ENCODE measurements around the gene STRA8. TPM values are rescaled to one million over a fixed set of nuclear protein-coding genes. Genes with fewer than 3 reads are reported as not detected.

STRA8 gene
- total RNA-seq, 1 donor from 2014 or later: not detected

DNA sequence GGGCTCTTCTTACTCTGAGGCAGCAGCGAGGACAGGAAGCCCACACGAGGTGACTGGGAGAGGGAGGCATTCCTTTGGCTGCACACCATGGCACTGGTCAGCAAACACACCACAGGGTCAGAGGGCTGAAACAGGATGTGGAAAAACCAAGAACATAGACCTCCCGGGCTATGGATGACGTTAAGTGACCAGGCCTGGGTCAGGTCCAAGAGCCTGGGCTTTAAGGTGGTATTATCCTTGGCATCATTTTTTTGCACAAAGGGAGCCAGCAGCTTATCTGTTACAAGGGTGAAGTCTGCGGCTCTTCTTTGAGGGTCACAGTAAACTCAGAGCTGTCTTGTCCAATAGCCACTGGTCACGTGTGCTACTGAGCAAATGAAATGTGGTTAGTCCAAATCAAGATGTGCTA lies 29.3 kb upstream of the STRA8 start:
- Histone ChIP-seq H3K36me3 (peaks cover 0 to 34% of the 10 kb centered on the region in 2 donors), H3K27ac (no peak overlapping the region), H3K9me3 (no peaks in the 10 kb centered on the region), H3K4me1 (peaks cover 32% of the 10 kb centered on the region), H3K4me3 (no peak overlapping the region), H3K27me3 (no peaks in the 10 kb centered on the region)
- no peak for TF ChIP-seq POLR2AphosphoS5 (IDR thresholded peaks at IDR 0.05; ENCODE audit: insufficient read depth in 1 of 2, low read depth in 1 of 2)
- TF ChIP-seq POLR2A (IDR thresholded peaks at IDR 0.05): no peak
- TF ChIP-seq, protein P1, sequence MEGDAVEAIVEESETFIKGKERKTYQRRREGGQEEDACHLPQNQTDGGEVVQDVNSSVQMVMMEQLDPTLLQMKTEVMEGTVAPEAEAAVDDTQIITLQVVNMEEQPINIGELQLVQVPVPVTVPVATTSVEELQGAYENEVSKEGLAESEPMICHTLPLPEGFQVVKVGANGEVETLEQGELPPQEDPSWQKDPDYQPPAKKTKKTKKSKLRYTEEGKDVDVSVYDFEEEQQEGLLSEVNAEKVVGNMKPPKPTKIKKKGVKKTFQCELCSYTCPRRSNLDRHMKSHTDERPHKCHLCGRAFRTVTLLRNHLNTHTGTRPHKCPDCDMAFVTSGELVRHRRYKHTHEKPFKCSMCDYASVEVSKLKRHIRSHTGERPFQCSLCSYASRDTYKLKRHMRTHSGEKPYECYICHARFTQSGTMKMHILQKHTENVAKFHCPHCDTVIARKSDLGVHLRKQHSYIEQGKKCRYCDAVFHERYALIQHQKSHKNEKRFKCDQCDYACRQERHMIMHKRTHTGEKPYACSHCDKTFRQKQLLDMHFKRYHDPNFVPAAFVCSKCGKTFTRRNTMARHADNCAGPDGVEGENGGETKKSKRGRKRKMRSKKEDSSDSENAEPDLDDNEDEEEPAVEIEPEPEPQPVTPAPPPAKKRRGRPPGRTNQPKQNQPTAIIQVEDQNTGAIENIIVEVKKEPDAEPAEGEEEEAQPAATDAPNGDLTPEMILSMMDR (IDR thresholded peaks at IDR 0.05): no peak
- peak in 1 of 2 donors; percentile 81 for DNase-seq (ENCODE audit: extremely low spot score in 2 of 2)
- intact Hi-C loops (cut with DNase I): no loop called here

DNA sequence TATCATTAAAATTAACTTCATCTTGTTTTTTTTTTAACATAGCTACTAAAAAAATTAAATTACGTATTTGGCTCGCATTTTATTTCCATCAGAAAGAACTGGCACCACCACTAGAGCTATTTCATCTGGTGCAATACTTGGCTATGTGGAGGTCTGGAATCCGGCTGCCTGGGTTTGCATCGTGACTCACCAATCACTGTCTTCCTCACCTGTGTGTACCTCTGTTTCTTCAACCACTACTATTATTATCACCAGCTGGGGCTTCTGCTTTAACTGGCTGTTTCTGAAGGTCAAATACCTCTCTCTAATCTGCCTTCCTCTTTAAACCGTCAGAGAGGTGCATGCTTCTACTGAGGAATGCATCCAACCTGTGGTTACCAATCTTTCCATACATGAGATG lies 28.8 kb upstream of the STRA8 start:
- intact Hi-C loops (cut with DNase I): no loop called here
- DNase-seq (ENCODE audit: extremely low spot score in 2 of 2): peak in 1 of 2 donors; percentile 42
- Histone ChIP-seq H3K9me3 (no peaks in the 10 kb centered on the region), H3K36me3 (peaks cover 0 to 29% of the 10 kb centered on the region in 2 donors), H3K27ac (no peak overlapping the region), H3K4me3 (no peak overlapping the region), H3K27me3 (no peaks in the 10 kb centered on the region), H3K4me1 (peaks cover 37% of the 10 kb centered on the region)
- TF ChIP-seq POLR2A (IDR thresholded peaks at IDR 0.05): no peak
- no peak for TF ChIP-seq POLR2AphosphoS5 (IDR thresholded peaks at IDR 0.05; ENCODE audit: insufficient read depth in 1 of 2, low read depth in 1 of 2)
- TF ChIP-seq, protein P1 (IDR thresholded peaks at IDR 0.05): no peak

DNA sequence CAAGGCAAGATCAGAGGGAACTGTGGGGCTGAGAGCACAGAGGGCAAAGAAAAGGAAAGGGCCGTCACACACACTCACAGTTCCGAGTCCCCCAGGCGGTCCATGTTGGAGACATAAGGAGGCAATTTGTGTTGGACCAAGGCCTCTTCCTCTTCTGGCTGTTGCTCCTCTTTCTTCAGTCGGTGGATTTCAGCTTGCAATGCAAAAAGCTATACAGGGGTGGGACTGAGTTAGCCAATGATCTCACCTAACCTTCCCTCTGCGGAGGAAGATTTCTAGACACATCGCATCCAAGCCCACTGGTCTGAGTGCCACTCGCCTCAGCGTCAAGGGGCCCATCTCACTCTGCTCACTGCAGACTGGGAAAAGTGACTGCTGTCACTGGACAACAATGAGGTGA lies 27.8 kb upstream of the STRA8 start:
- Histone ChIP-seq H3K36me3 (peaks cover 0 to 22% of the 10 kb centered on the region in 2 donors), H3K27ac (no peak overlapping the region), H3K9me3 (no peaks in the 10 kb centered on the region), H3K4me3 (no peak overlapping the region), H3K27me3 (no peaks in the 10 kb centered on the region), H3K4me1 (peaks cover 47% of the 10 kb centered on the region)
- DNase-seq (ENCODE audit: extremely low spot score in 2 of 2): peak in 1 of 2 donors; percentile 77
- TF ChIP-seq POLR2AphosphoS5 (IDR thresholded peaks at IDR 0.05; ENCODE audit: insufficient read depth in 1 of 2, low read depth in 1 of 2): no peak
- no peak for TF ChIP-seq POLR2A (IDR thresholded peaks at IDR 0.05)
- TF ChIP-seq, protein P1 (IDR thresholded peaks at IDR 0.05): no peak
- intact Hi-C loops (cut with DNase I): no loop called here

DNA sequence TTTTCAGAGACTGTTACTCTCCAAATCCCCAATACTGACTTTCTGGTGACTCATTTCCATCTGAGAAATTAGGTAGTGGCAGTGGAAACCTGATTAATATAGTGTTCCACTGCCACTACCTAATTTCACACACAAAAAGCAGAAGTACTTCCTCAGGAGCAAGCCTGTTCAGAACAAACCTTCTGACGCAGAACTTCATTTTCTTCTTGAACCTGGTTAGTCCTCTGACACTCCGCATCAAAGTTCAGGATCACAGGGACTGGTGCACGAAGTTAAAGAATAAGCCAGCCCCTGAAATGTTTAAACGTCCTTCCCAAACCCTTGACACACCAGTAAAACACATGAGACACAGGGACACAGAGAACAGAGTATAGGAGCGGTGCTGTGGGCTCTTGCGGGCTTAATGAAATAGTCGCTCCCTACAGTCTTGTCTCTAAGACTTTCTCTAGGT lies 26.7 kb upstream of the STRA8 start:
- no peak for TF ChIP-seq POLR2A (IDR thresholded peaks at IDR 0.05)
- H3K27me3 ChIP-seq: no peaks in the 10 kb centered on the region
- intact Hi-C loops (cut with DNase I): no loop called here
- no peaks in the 10 kb centered on the region for H3K9me3 ChIP-seq
- DNase-seq (ENCODE audit: extremely low spot score in 2 of 2): peak in 1 of 2 donors; percentile 77
- H3K4me1 ChIP-seq: peaks cover 48% of the 10 kb centered on the region
- no peak overlapping the region for H3K27ac ChIP-seq
- peaks cover 0 to 12% of the 10 kb centered on the region in 2 donors for H3K36me3 ChIP-seq
- H3K4me3 ChIP-seq: no peak overlapping the region

DNA sequence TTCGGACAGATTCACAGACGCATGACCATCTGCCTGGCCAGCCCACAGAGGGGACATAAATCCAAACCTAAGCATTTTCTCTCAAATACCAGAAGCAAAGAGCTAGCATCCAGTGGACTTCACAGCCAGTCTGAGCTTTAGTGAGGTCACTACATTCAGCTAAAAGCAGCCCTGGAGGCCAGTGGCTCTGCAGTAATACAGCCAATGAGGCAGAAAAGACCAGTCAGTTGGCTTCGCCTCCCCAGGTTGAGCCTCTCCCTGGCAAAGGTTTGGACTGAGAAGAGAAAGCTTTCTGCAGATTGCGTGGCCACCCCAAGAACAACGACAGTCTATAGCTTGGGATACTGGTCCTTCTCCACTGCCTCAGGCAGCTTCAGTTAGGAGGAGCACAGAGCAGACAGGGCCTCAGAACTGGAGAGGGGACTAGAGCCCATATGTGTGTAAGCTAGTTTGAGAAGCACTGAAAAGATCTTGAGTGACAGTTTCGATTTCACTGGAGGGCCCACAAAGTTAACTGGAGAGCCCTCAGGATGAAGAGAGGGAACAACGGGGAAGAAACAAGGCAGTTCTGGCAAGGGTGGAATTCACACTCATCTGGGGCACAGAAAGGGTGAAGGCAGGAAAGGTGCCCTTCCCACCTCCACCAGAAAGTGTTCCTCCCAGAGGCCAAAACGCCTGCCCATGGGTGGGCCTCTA lies 26.1 kb upstream of the STRA8 start:
- peaks cover 0 to 6% of the 10 kb centered on the region in 2 donors for H3K36me3 ChIP-seq
- no peaks in the 10 kb centered on the region for H3K9me3 ChIP-seq
- no peak overlapping the region for H3K4me3 ChIP-seq
- intact Hi-C loops (cut with DNase I): no loop called here
- no peak for TF ChIP-seq POLR2A (IDR thresholded peaks at IDR 0.05)
- TF ChIP-seq POLR2AphosphoS5 (IDR thresholded peaks at IDR 0.05; ENCODE audit: insufficient read depth in 1 of 2, low read depth in 1 of 2): no peak
- TF ChIP-seq, protein P1 (IDR thresholded peaks at IDR 0.05): no peak
- H3K27me3 ChIP-seq: no peaks in the 10 kb centered on the region
- DNase-seq (ENCODE audit: extremely low spot score in 2 of 2): peak in 1 of 2 donors; percentile 72
- H3K4me1 ChIP-seq: peaks cover 48% of the 10 kb centered on the region
- H3K27ac ChIP-seq: no peak overlapping the region

Data from vagina (tissue), 2 donors.